Calu3 (cell line): ENCODE data around the gene CLUH. TPM values are rescaled to one million over a fixed set of nuclear protein-coding genes. Genes with fewer than 3 reads are reported as not detected.

Source experiments
- BruUV-seq: library from RNA; stranded (reverse); fragments of 400-500 nt; replicated peaks from 2 replicates; lab custom pipeline; 2021; lab: Mats Ljungman, UMichigan
- CTCF ChIA-PET: fragments of 300-600 bp; sonication (Branson Sonifier 250); formaldehyde crosslinking; loops from one replicate; lab custom pipeline; 2022; ENCODE audit warnings: antibody characterized with exemption; lab: Charles Lee
- DNase-seq: peaks from one replicate; pipeline ENCODE4 v3.0.0; 2022
- H3K27ac Mint-ChIP-seq: one replicate; pipeline ENCODE4 v1.8.0; 2022; ENCODE audit warnings: mixed read lengths; ENCODE audit not compliant: unreplicated experiment
- H3K27me3 Mint-ChIP-seq: one replicate; pipeline ENCODE4 v1.8.0; 2022; ENCODE audit warnings: mixed read lengths; ENCODE audit not compliant: unreplicated experiment
- H3K36me3 Mint-ChIP-seq: one replicate; pipeline ENCODE4 v1.8.0; 2022; ENCODE audit warnings: mild to moderate bottlenecking, moderate library complexity, mixed read lengths; ENCODE audit not compliant: insufficient read depth, unreplicated experiment
- H3K4me1 Mint-ChIP-seq: one replicate; pipeline ENCODE4 v1.8.0; 2022; ENCODE audit warnings: mild to moderate bottlenecking, low read depth, mixed read lengths; ENCODE audit not compliant: unreplicated experiment
- H3K4me3 Mint-ChIP-seq: one replicate; pipeline ENCODE4 v1.8.0; 2022; ENCODE audit warnings: mild to moderate bottlenecking, low read depth, moderate library complexity, mixed read lengths; ENCODE audit not compliant: unreplicated experiment
- H3K9me3 Mint-ChIP-seq: one replicate; pipeline ENCODE4 v1.8.0; 2022; ENCODE audit warnings: low read depth, mixed read lengths; ENCODE audit not compliant: unreplicated experiment
- intact Hi-C: fragments of 100-400 bp; cut with micrococcal nuclease; formaldehyde crosslinking; loops from one replicate; pipeline ENCODE4 v1.10.0; 2022; ENCODE audit not compliant: unreplicated experiment
- total RNA-seq: library from RNA; stranded (reverse); gene quantifications from 2 replicates; pipeline ENCODE4 v1.2.3, GENCODE V29; 2022
- TF ChIP-seq, protein P1 (sequence below): fragments of 200-600 bp; IDR thresholded peaks from one replicate; pipeline ENCODE4 v1.8.0; 2022; ENCODE audit warnings: antibody characterized with exemption; ENCODE audit not compliant: unreplicated experiment

The CLUH gene
- total RNA-seq, 1 experiment from 2014 or later: 103 TPM

DNA sequence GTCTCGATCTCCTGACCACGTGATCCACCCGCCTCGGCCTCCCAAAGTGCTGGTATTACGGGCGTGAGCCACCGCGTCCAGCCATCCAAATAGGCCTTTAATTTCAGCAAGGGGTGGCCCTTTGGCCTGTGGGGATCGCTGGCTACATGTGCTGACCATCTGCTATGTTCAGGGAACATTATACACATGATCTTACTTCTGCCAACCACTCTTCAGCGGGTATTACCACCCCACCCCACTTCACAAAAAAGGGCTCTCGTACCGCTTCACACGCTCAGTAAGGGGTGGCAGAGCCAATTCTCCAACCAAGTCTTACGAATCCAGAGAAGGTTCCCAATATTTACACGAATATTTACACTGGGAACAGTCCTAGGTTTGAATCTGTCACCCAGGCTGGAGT, 26.1 kb upstream of the CLUH start:
- peaks cover 4% of the 10 kb centered on the region for H3K36me3 Mint-ChIP-seq
- no peaks in the 10 kb centered on the region for H3K4me1 Mint-ChIP-seq
- TF ChIP-seq, protein P1, sequence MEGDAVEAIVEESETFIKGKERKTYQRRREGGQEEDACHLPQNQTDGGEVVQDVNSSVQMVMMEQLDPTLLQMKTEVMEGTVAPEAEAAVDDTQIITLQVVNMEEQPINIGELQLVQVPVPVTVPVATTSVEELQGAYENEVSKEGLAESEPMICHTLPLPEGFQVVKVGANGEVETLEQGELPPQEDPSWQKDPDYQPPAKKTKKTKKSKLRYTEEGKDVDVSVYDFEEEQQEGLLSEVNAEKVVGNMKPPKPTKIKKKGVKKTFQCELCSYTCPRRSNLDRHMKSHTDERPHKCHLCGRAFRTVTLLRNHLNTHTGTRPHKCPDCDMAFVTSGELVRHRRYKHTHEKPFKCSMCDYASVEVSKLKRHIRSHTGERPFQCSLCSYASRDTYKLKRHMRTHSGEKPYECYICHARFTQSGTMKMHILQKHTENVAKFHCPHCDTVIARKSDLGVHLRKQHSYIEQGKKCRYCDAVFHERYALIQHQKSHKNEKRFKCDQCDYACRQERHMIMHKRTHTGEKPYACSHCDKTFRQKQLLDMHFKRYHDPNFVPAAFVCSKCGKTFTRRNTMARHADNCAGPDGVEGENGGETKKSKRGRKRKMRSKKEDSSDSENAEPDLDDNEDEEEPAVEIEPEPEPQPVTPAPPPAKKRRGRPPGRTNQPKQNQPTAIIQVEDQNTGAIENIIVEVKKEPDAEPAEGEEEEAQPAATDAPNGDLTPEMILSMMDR: no peak
- H3K27ac Mint-ChIP-seq: no peak overlapping the region
- peaks cover 46% of the 10 kb centered on the region for H3K27me3 Mint-ChIP-seq
- intact Hi-C loops: no loop called here
- no TSS peak for BruUV-seq
- H3K9me3 Mint-ChIP-seq: no peaks in the 10 kb centered on the region
- no peak for DNase-seq
- no peak overlapping the region for H3K4me3 Mint-ChIP-seq
- CTCF ChIA-PET: interaction anchor here (0.6 kb wide), 1 partner anchor 174 kb away, joined by 4 read pairs; no protein-coding TSS in a partner anchor

DNA sequence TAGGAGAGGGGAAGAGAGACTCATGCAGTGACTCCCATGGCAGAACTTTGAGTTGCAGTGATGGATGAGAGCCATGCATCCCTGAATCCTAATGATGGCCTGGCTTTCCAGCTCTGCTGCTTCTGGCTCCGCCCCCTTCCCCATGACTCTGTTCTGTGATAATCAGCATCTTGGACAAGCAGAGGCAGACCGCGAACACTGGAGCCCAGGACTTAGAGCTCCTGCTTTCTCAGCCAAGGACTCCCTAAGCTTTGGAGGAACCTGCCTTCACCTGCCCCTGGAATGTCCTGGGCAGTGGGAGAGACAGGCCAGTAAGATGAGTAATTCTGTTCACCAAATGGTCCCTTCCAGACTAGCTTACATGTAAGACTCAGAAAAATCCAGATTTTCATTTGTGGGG, 25.4 kb upstream of the CLUH start:
- CTCF ChIA-PET: interaction anchor here (0.7 kb wide), 1 partner anchor 34 kb away, joined by 3 read pairs; no protein-coding TSS in a partner anchor
- BruUV-seq: no TSS peak
- Mint-ChIP-seq H3K27me3 (peaks cover 46% of the 10 kb centered on the region), H3K27ac (no peak overlapping the region), H3K4me1 (no peaks in the 10 kb centered on the region), H3K36me3 (peaks cover 4% of the 10 kb centered on the region), H3K4me3 (no peak overlapping the region), H3K9me3 (no peaks in the 10 kb centered on the region)
- intact Hi-C loops: no loop called here
- TF ChIP-seq, protein P1: no peak
- DNase-seq: no peak

DNA sequence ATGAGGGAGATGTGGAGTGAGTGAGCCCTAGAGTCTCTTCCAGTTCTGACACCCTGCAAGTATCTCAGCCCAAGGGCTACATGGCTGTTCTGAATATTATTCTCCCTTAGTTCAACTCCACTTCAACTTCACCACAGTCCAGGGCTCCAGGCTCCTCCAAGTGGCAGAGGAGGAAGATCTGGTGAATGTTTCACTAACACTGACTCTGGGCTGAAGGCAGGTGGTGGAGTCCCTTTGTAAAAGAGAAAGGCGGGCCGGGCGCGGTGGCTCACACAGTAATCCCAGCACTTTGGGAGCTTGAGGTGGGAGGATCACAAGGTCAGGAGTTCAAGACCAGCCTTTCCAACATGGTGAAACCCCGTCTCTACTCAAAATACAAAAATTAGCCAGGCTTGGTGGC, 24.3 kb upstream of the CLUH start:
- Mint-ChIP-seq H3K4me3 (no peak overlapping the region), H3K27ac (no peak overlapping the region), H3K27me3 (peaks cover 40% of the 10 kb centered on the region), H3K4me1 (no peaks in the 10 kb centered on the region), H3K36me3 (peaks cover 4% of the 10 kb centered on the region), H3K9me3 (no peaks in the 10 kb centered on the region)
- DNase-seq: no peak
- intact Hi-C loops: no loop called here
- TF ChIP-seq, protein P1: no peak
- BruUV-seq: no TSS peak
- CTCF ChIA-PET: no interaction called here

DNA sequence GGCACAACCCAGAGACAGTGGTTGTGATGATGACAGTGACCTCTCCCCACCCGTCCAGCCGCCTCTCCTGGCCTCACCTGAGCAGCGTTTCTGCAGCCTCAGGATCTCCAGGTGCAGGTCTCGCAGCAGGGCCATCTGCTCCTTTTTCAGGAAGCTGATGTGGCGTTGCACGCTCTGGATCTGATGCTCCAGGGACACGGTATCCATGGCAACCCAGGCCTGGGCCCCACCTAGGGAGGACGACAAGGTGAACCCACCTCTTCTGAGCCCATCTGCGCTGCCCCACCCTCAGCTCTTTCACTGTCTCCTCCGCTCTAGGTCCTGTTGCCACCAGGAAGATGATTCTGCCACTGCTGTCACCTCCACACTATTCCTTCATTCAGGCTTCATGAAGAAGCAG, 23.4 kb upstream of the CLUH start:
- Mint-ChIP-seq H3K4me1 (no peaks in the 10 kb centered on the region), H3K27me3 (peaks cover 36% of the 10 kb centered on the region), H3K27ac (no peak overlapping the region), H3K36me3 (peaks cover 4% of the 10 kb centered on the region), H3K4me3 (no peak overlapping the region), H3K9me3 (no peaks in the 10 kb centered on the region)
- no peak for DNase-seq
- BruUV-seq: no TSS peak
- intact Hi-C loops: no loop called here
- CTCF ChIA-PET: no interaction called here
- TF ChIP-seq, protein P1: no peak
